Thyroid gland (tissue), 4 donors: ENCODE measurements around the gene SFTPD. TPM values are rescaled to one million over a fixed set of nuclear protein-coding genes. Genes with fewer than 3 reads are reported as not detected.

Source experiments
- DNase-seq, 2 donors: peaks; one replicate each; pipeline ENCODE4 v3.0.0-alpha.2; 2019
- H3K27ac ChIP-seq, 3 donors: fragments of 200-600 bp; sonication (generic); 1 replicate in 2 of 3; 2 replicates in 1 of 3; pipeline ENCODE4 v1.5.1; 2016 to 2019; ENCODE audit warnings: mild to moderate bottlenecking in 1 of 3, moderate library complexity in 1 of 3
- H3K27me3 ChIP-seq: fragments of 200-600 bp; sonication (generic); one replicate; pipeline ENCODE4 v1.5.1; 2019
- H3K36me3 ChIP-seq, 2 donors: fragments of 200-600 bp; sonication (generic); one replicate each; pipeline ENCODE4 v1.5.1; 2016 to 2019
- H3K4me1 ChIP-seq, 2 donors: fragments of 200-600 bp; sonication (generic); one replicate each; pipeline ENCODE4 v1.5.1; 2017 to 2019
- H3K4me3 ChIP-seq, 3 donors: fragments of 200-600 bp; sonication (generic); replicated peaks in 1 of 3; 1 replicate in 2 of 3; 2 replicates in 1 of 3; pipeline ENCODE4 v1.5.1; 2016; ENCODE audit warnings: mild to moderate bottlenecking in 1 of 3
- H3K9me3 ChIP-seq: fragments of 200-600 bp; sonication (generic); one replicate; pipeline ENCODE4 v1.5.1; 2017
- CTCF ChIP-seq, 6 experiments: fragments of 200-600 bp in 3 of 6; fragments of 450-650 bp in 3 of 6; sonication (generic) in 3 of 6; IDR thresholded peaks; one replicate each; pipeline ENCODE4 v1.5.1; 2016 to 2019; ENCODE audit warnings: antibody characterized with exemption in 6 of 6, mild to moderate bottlenecking in 2 of 6, inconsistent platforms in 1 of 6, moderate library complexity in 1 of 6
- POLR2A ChIP-seq, 2 donors: fragments of 450-650 bp; IDR thresholded peaks; one replicate each; pipeline ENCODE4 v1.6.1; 2017; ENCODE audit warnings: antibody characterized with exemption in 2 of 2, mild to moderate bottlenecking in 2 of 2, moderate library complexity in 1 of 2
- WGBS, 2 donors: methylation state at CpG; one replicate each; pipeline ENCODE4 v1.1.5; 2017; 5-methylcytosine and 5-hydroxymethylcytosine counted together
- intact Hi-C: fragments of 100-400 bp; cut with DNase I; formaldehyde crosslinking; loops from one replicate; pipeline ENCODE4 v1.15.1; 2023
- total RNA-seq, 4 donors: library from RNA; depleted of rRNA; stranded (reverse); fragments of >200 nt; gene quantifications; one replicate each; pipeline ENCODE4 v1.2.3, GENCODE V29; 2016

Gene SFTPD
- total RNA-seq, 4 donors from 2014 or later = 3.0 to 10.8 (median 5.7) TPM

- no peak overlapping the region for H3K4me3 ChIP-seq
- TF ChIP-seq CTCF (IDR thresholded peaks at IDR 0.05) (no peak), POLR2A (IDR thresholded peaks at IDR 0.05) (no peak)
- H3K27ac ChIP-seq = no peak overlapping the region
- 81 to 84% methylated on average over 13 of the region's 13 CpGs for WGBS, 2 donors
- H3K9me3 ChIP-seq = no peaks in the 10 kb centered on the region
- intact Hi-C loops = no loop called here
- no peaks in the 10 kb centered on the region for H3K36me3 ChIP-seq
- peaks cover 0 to 12% of the 10 kb centered on the region in 2 donors for H3K4me1 ChIP-seq
- DNase-seq = no peak
- H3K27me3 ChIP-seq = no peaks in the 10 kb centered on the region
Observed at GRCh38 chr10:79944428-79945395, 4.2 kb downstream of the SFTPD start.

- Histone ChIP-seq H3K4me3 (no peak overlapping the region), H3K4me1 (peaks cover 0 to 3% of the 10 kb centered on the region in 2 donors), H3K9me3 (no peaks in the 10 kb centered on the region), H3K27me3 (no peaks in the 10 kb centered on the region), H3K36me3 (no peaks in the 10 kb centered on the region), H3K27ac (no peak overlapping the region)
- intact Hi-C loops = no loop called here
- TF ChIP-seq POLR2A (IDR thresholded peaks at IDR 0.05) (no peak), CTCF (IDR thresholded peaks at IDR 0.05) (no peak)
- 63 to 89% methylated on average over 2 of the region's 2 CpGs for WGBS, 2 donors
- no peak for DNase-seq
Observed at GRCh38 chr10:79943871-79944270, 5.0 kb downstream of the SFTPD start.

GRCh38 chr10:79942261-79943185 is 6.4 kb downstream of the SFTPD start:
- WGBS, 2 donors = 93 to 94% methylated on average over 7 to 8 of the region's 8 CpGs
- no peak for DNase-seq
- no peaks in the 10 kb centered on the region for H3K4me1 ChIP-seq
- no peaks in the 10 kb centered on the region for H3K36me3 ChIP-seq
- H3K4me3 ChIP-seq = no peak overlapping the region
- TF ChIP-seq POLR2A (IDR thresholded peaks at IDR 0.05) (no peak), CTCF (IDR thresholded peaks at IDR 0.05) (no peak)
- intact Hi-C loops = no loop called here
- H3K9me3 ChIP-seq = no peaks in the 10 kb centered on the region
- H3K27me3 ChIP-seq = no peaks in the 10 kb centered on the region
- no peak overlapping the region for H3K27ac ChIP-seq

- DNase-seq = no peak
- Histone ChIP-seq H3K4me3 (no peak overlapping the region), H3K9me3 (no peaks in the 10 kb centered on the region), H3K27ac (no peak overlapping the region), H3K4me1 (no peaks in the 10 kb centered on the region), H3K27me3 (no peaks in the 10 kb centered on the region), H3K36me3 (no peaks in the 10 kb centered on the region)
- TF ChIP-seq POLR2A (IDR thresholded peaks at IDR 0.05) (no peak), CTCF (IDR thresholded peaks at IDR 0.05) (no peak)
- 90 to 92% methylated on average over 11 of the region's 11 CpGs for WGBS, 2 donors
- intact Hi-C loops = no loop called here
Observed at GRCh38 chr10:79941585-79942210, 7.2 kb downstream of the SFTPD start.
